A549 (cell line): ENCODE measurements around the gene POLQ. TPM values are rescaled to one million over a fixed set of nuclear protein-coding genes. Genes with fewer than 3 reads are reported as not detected.

Source experiments
- ATAC-seq, 2 experiments: fragments of 200-7000 bp in 1 of 2; fragments of >200 bp in 1 of 2; cut with Nextera tagmentation in 1 of 2; cut with Tn5 transposase in 1 of 2; 3 replicates each; pipeline versions ENCODE4 v1.8.0 to v1.9.1; 2018 to 2020; ENCODE audit warnings: mild to moderate bottlenecking in 1 of 2, moderate library complexity in 1 of 2
- CTCF ChIA-PET: fragments of 300-600 bp; sonication (Branson Sonifier 250); formaldehyde crosslinking; extraction: SDS; loops from one replicate; lab custom pipeline; 2021; ENCODE audit warnings: antibody characterized with exemption, inconsistent platforms; lab: Yijun Ruan, JAX
- POLR2A ChIA-PET: fragments of 350-600 bp; formaldehyde crosslinking; extraction: SDS; loops from one replicate; lab custom pipeline; 2021; ENCODE audit warnings: antibody characterized with exemption, inconsistent platforms; lab: Yijun Ruan, JAX
- DNase-seq, 2 experiments: peaks; one replicate each; pipeline versions ENCODE4 v3.0.0 to v3.0.0-alpha.2; 2011 to 2016; ENCODE audit warnings: low read depth in 1 of 2, low spot score in 1 of 2
- FAIRE-seq: peaks from 2 replicates; lab custom pipeline; 2011; peaks lifted over from hg19 to GRCh38; lab: Jason Lieb, UNC
- H3K27ac ChIP-seq, 2 experiments: fragments of >200 bp; sonication (Bioruptor Twin); formaldehyde crosslinking; 3 replicates each; pipeline ENCODE4 v1.5.1; 2016 to 2017
- H3K4me1 ChIP-seq: fragments of >200 bp; sonication (Bioruptor Twin); formaldehyde crosslinking; 3 replicates; pipeline ENCODE4 v1.6.1; 2016
- H3K4me2 ChIP-seq: fragments of >200 bp; sonication (Bioruptor Twin); formaldehyde crosslinking; 3 replicates; pipeline ENCODE4 v1.6.1; 2016
- H3K4me3 ChIP-seq: fragments of >200 bp; sonication (Bioruptor Twin); formaldehyde crosslinking; 3 replicates; pipeline ENCODE4 v1.5.1; 2016
- H3K9me3 ChIP-seq: fragments of >200 bp; sonication (Bioruptor Twin); formaldehyde crosslinking; 3 replicates; pipeline ENCODE4 v1.6.1; 2016
- BHLHE40 ChIP-seq: IDR thresholded peaks from 2 replicates; pipeline ENCODE4 v1.6.1; 2012; ENCODE audit warnings: low read depth, low read length, inconsistent platforms
- CBX8 ChIP-seq: fragments of 200-600 bp; sonication (generic); IDR thresholded peaks from 2 replicates; pipeline ENCODE4 v1.6.1; 2016
- E2F6 ChIP-seq: IDR thresholded peaks from 2 replicates; pipeline ENCODE4 v1.6.1; 2012; ENCODE audit warnings: low read depth, borderline replicate concordance
- EHF ChIP-seq: fragments of 250-450 bp; sonication (Bioruptor Pico); IDR thresholded peaks from 2 replicates; pipeline ENCODE4 v1.5.0; 2020; ENCODE audit warnings: mild to moderate bottlenecking
- EHMT2 ChIP-seq: fragments of 200-600 bp; sonication (generic); IDR thresholded peaks from 2 replicates; pipeline ENCODE4 v1.6.1; 2016; ENCODE audit warnings: antibody characterized with exemption, low read depth, mild to moderate bottlenecking, moderate library complexity
- EP300 ChIP-seq, 2 experiments: fragments of >200 bp; sonication (Bioruptor Twin); formaldehyde crosslinking; IDR thresholded peaks; 2 replicates in 1 of 2; 3 replicates in 1 of 2; pipeline ENCODE4 v1.6.1; 2016 to 2017
- ESRRA ChIP-seq: fragments of 150-350 bp; IDR thresholded peaks from 2 replicates; pipeline ENCODE4 v1.6.1; 2014; ENCODE audit warnings: mild to moderate bottlenecking, low read length, borderline replicate concordance
- HOXB13 ChIP-seq: fragments of 250-450 bp; sonication (Bioruptor Pico); IDR thresholded peaks from 2 replicates; pipeline ENCODE4 v1.5.0; 2020; ENCODE audit warnings: low read depth, mild to moderate bottlenecking, moderate library complexity
- JUN ChIP-seq, 2 experiments: fragments of >200 bp; sonication (Bioruptor Twin); formaldehyde crosslinking; IDR thresholded peaks; 2 replicates in 1 of 2; 3 replicates in 1 of 2; pipeline ENCODE4 v1.6.1; 2016 to 2017
- JUNB ChIP-seq: fragments of >200 bp; sonication (Bioruptor Twin); formaldehyde crosslinking; IDR thresholded peaks from 2 replicates; pipeline ENCODE4 v1.6.1; 2016
- MAZ ChIP-seq: fragments of 150-350 bp; IDR thresholded peaks from 2 replicates; pipeline ENCODE4 v1.6.1; 2014; ENCODE audit warnings: antibody characterized with exemption, low read depth, low read length, borderline replicate concordance
- MYC ChIP-seq: IDR thresholded peaks from 2 replicates; pipeline ENCODE4 v1.6.1; 2012; ENCODE audit warnings: mild to moderate bottlenecking, inconsistent platforms, low read length, improper control_type of control experiment, borderline replicate concordance
- PBX3 ChIP-seq: IDR thresholded peaks from 2 replicates; pipeline ENCODE4 v1.6.1; 2012
- PHF8 ChIP-seq: fragments of 200-600 bp; sonication (generic); IDR thresholded peaks from 2 replicates; pipeline ENCODE4 v1.6.1; 2016; ENCODE audit warnings: low read depth, mild to moderate bottlenecking, antibody characterized with exemption, moderate library complexity, borderline replicate concordance
- RFX5 ChIP-seq: fragments of 450-650 bp; IDR thresholded peaks from 2 replicates; pipeline ENCODE4 v1.7.1; 2014; ENCODE audit warnings: antibody characterized with exemption, mild to moderate bottlenecking, moderate library complexity
- TFCP2L1 ChIP-seq: fragments of 250-450 bp; sonication (Bioruptor Pico); IDR thresholded peaks from 2 replicates; pipeline ENCODE4 v1.5.0; 2021; ENCODE audit warnings: mild to moderate bottlenecking
- WGBS: methylation state at CpG from one replicate; pipeline ENCODE4 v1.1.6; 2017; ENCODE audit errors: missing lambda C conversion rate; 5-methylcytosine and 5-hydroxymethylcytosine counted together
- polyA plus RNA-seq, 4 experiments: library from polyadenylated mRNA; depleted of rRNA in 3 of 4; stranded (reverse); fragments of >200 nt; fragmentation: RNase III in 1 of 4; extraction: RNeasy Plus Mini Kit Qiagen cat#74134 plus additional on column Dnase treatment in 1 of 4; gene quantifications; 2 replicates in 3 of 4; 3 replicates in 1 of 4; pipeline ENCODE4 v1.2.3, GENCODE V29; 2011 to 2017
- TF ChIP-seq, protein P1 (sequence below): fragments of >200 bp; sonication (Bioruptor Twin); formaldehyde crosslinking; IDR thresholded peaks from 2 replicates; pipeline ENCODE4 v1.6.1; 2016
- TF ChIP-seq, protein P2 (sequence below): fragments of 250-450 bp; sonication (Bioruptor Pico); IDR thresholded peaks from 2 replicates; pipeline ENCODE4 v1.5.0; 2020; ENCODE audit warnings: low read depth, mild to moderate bottlenecking, moderate library complexity
- TF ChIP-seq, protein P3 (sequence below): fragments of >200 bp; sonication (Bioruptor Twin); formaldehyde crosslinking; IDR thresholded peaks from 3 replicates; pipeline ENCODE4 v1.6.1; 2016

POLQ gene
- polyA plus RNA-seq, 2 of the 4 experiments (the other 2 are of a cell fraction), result 9.9 to 12.4 TPM

GRCh38 chr3:121552797-121553196, 7.0 kb upstream of the POLQ start:
- Histone ChIP-seq H3K4me2 (no peak overlapping the region), H3K4me1 (0 out of 3 replicates have a peak, but pooled peaks cover 6% of the 10 kb centered on the region), H3K27ac (no peak overlapping the region), H3K4me3 (no peak overlapping the region), H3K9me3 (no peaks in the 10 kb centered on the region)
- TF ChIP-seq, protein P1, sequence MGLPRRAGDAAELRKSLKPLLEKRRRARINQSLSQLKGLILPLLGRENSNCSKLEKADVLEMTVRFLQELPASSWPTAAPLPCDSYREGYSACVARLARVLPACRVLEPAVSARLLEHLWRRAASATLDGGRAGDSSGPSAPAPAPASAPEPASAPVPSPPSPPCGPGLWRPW, result no peak
- TF ChIP-seq BHLHE40 (no peak), MAZ (no peak), PHF8 (no peak), JUNB (no peak), RFX5 (no peak), PBX3 (no peak), JUN (IDR thresholded peaks at IDR 0.05) (no peak), ESRRA (no peak), HOXB13 (CRISPR knock-in tag) (no peak), EHMT2 (no peak), TFCP2L1 (CRISPR knock-in tag) (no peak)
- TF ChIP-seq, protein P2, sequence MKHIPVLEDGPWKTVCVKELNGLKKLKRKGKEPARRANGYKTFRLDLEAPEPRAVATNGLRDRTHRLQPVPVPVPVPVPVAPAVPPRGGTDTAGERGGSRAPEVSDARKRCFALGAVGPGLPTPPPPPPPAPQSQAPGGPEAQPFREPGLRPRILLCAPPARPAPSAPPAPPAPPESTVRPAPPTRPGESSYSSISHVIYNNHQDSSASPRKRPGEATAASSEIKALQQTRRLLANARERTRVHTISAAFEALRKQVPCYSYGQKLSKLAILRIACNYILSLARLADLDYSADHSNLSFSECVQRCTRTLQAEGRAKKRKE (CRISPR knock-in tag), result no peak
- TF ChIP-seq, protein P3, sequence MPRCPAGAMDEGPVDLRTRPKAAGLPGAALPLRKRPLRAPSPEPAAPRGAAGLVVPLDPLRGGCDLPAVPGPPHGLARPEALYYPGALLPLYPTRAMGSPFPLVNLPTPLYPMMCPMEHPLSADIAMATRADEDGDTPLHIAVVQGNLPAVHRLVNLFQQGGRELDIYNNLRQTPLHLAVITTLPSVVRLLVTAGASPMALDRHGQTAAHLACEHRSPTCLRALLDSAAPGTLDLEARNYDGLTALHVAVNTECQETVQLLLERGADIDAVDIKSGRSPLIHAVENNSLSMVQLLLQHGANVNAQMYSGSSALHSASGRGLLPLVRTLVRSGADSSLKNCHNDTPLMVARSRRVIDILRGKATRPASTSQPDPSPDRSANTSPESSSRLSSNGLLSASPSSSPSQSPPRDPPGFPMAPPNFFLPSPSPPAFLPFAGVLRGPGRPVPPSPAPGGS, result no peak
- no peak for FAIRE-seq
- no peak for DNase-seq
- ChIA-PET CTCF (no interaction called here), POLR2A (no interaction called here)
- ATAC-seq, result no peak
- WGBS, result 48% methylated on average over 3 of the region's 3 CpGs

DNA sequence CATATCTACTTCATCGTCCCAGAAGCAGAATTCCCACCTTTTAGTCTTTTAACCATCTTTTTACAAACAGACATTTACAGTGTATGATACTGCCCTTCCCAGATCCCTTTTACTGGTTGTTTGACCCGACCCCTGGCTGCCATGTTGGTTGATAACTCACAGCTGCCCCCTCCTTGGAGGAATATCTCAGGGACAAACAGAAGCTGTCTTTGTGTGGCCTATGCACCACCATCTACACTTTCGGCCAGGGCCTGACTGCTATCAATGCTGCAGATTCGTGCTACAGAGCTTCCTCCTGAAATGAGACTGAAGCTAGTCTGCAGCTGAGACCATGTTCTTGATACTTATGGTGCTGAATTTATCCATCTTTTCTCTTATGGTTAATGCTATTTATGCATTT, 6.6 kb upstream of the POLQ start:
- 53% methylated on average over 4 of the region's 4 CpGs for WGBS
- ChIA-PET CTCF (no interaction called here), POLR2A (no interaction called here)
- FAIRE-seq, result no peak
- no peak for DNase-seq
- Histone ChIP-seq H3K4me3 (no peak overlapping the region), H3K27ac (no peak overlapping the region), H3K4me1 (0 out of 3 replicates have a peak, but pooled peaks cover 6% of the 10 kb centered on the region), H3K4me2 (no peak overlapping the region), H3K9me3 (no peaks in the 10 kb centered on the region)
- TF ChIP-seq EHF (CRISPR knock-in tag), result no peak
- ATAC-seq, result no peak

- TF ChIP-seq MYC, result no peak
- TF ChIP-seq, protein P1, result no peak
- no peak for TF ChIP-seq E2F6
- no peak for TF ChIP-seq EP300 (IDR thresholded peaks at IDR 0.05)
- TF ChIP-seq CBX8, result no peak
- peak overlapping the region; percentile 71 to 90 for H3K27ac ChIP-seq
- DNase-seq (peak in 1 of 2 experiments; percentile 31), ATAC-seq (peak; percentile 56 to 60), FAIRE-seq (no peak)
- no peaks in the 10 kb centered on the region for H3K9me3 ChIP-seq
- peaks cover 11% of the 10 kb centered on the region; the same call in 2 of the 3 replicates for H3K4me1 ChIP-seq
- H3K4me3 ChIP-seq, result peak overlapping the region; percentile 61
- ChIA-PET CTCF (interaction anchor here (0.7 to 3.6 kb wide), 7 partner anchors 9 to 1894 kb away, joined by 3 to 19 read pairs (median 4); partner anchors contain the start of genes FAM162A and MIX23), POLR2A (interaction anchor here (2.2 kb wide), 1 partner anchor 204 kb away, joined by 7 read pairs; no protein-coding TSS in a partner anchor)
- WGBS, result 2% methylated on average over 18 of the region's 18 CpGs
- peak overlapping the region; percentile 92 for H3K4me2 ChIP-seq
Observed at GRCh38 chr3:121545049-121545573, 677 bp downstream of the POLQ start.
